Measurements from ENCODE around the gene MFSD6. TPM values are rescaled to one million over a fixed set of nuclear protein-coding genes. Genes with fewer than 3 reads are reported as not detected.
"Not testable (repeated sequence)": the region's sequence is repeated elsewhere in the genome, so short reads cannot be mapped to it uniquely, and the experiment has no call there.

The MFSD6 gene
- total RNA-seq, 1 donor from 2014 or later = 26.2 TPM

DNA sequence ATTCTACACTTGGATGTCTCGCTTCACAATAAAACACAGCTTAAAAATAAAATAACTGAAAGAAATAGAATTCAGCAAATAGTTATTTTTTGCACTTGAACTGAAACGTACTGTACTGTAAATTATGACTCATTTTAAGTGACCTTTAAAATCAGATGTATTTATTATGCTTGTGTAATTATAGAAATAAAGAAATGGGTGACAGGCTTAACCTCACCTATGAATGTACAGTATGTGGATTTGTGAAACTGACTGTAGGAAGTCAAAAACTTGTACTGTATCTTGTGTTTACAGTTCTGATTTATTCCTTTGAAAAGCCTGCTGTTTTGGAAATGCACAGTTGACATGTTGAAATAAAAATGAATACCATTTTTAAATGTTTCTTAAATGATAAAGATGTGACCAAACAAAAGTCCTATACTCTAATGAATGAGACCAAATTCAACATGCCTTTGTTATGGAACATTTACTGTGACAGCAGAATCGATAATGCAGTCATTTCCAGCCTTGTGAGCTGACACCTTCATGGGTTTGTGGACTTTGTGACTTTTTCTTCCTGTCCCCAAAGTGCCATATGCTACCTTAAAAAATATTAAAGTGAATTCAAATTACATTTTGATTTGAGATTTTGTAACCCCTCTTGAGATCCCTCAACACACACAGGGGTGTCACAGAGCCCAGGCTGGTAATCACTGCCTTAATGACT is 93.7 kb downstream of the MFSD6 start:
- no peak for DNase-seq

DNA sequence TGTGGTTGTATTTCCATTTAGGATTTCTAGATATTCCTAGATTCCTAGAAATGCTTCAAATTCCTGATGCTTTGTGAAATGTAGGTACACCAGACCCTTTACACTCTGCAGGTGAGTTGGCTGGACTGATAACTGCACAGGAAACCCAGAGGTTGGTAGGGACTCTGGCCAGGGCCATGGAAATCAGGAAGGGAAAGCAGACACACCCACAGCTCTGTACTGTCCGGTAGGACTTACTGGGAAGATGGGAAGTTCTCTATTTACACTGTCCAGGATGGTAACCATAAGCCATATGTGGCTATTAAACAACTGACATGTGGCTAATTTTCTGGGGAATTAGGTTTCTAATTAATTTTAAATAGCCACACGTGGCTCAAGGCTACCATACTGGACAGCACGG is 94.9 kb downstream of the MFSD6 start:
- DNase-seq = no peak

DNA sequence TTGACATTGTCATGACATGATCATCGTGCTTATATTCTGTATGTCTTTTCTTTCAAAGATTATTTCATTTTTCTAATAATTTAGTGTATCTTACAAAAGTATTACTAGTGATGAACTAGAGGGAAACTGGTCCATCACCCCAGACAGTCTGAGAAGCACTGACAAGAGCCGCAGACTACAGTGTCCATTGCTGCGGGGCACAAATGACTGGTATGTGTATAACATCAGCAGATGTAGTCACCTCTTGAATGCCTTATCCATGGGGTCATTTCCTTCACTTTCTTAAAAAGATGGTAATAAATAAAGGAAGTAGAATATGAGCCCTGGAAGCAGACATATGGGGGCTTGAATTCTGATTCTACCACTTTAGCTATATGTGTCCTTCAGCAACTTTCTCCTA is 96.8 kb downstream of the MFSD6 start:
- no peak for DNase-seq

DNA sequence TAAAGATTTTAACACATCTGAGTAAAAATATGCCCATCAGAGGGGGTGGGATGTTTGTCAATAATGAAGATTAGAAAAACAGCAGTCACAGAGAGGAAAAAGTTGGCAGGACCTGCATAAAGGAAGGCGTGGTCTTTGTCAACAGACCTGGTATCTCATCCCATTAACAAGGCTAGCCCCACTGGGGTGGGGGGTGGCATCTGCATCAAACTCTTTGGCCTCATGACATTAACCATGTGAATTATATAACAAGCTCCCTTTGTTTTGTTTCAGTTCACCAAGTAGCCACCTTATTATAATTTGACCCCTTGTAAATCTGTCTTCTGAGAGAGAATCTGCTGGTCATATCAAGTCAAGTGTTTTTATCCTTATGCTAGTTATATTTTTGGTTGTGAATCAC is 97.5 kb downstream of the MFSD6 start:
- no peak for DNase-seq

DNA sequence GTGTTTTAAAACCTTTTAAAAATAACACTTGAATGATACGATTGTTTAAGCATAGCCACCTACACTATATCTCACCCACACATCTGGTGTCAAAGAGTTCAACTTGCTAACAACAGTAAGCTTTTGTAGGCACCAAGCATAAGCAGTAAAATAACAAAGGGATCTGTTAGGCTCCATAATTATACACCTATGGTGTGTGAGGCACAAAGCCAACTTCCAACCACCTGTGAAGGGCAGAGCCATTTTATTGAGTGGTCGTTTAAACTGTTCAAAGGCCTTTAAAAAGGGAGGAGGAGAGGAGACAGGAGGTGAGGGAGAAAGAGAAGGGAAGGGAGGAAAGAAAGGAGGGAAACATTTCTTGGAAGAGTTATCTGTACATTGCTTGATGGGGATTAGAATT is 98.5 kb downstream of the MFSD6 start:
- DNase-seq = no peak

DNA sequence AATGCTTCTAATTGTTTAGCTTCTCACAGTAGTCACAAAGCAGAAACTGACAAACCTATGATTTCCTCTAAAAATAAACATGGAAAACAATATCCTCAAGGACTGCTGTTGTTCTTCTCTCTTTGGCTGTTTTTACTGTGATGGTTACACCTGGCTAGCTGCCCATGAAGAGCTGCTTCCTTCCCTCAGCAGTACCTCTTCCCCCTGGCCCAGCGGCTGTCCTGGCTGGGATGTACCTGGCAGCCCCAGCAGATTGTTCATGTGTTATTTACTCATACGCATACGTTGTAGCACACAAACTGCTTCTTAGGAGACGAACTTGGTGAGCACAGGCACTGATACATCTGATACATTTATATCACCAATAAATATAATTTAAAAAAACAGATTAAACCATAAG is 99.0 kb downstream of the MFSD6 start:
- no peak for DNase-seq

- not testable (repeated sequence) for DNase-seq
Observed at GRCh38 chr2:190509895-190510294, 101.7 kb downstream of the MFSD6 start.

- no peak for DNase-seq
Observed at GRCh38 chr2:190511104-190511503, 102.9 kb downstream of the MFSD6 start.

GRCh38 chr2:190512539-190513095 is 104.5 kb downstream of the MFSD6 start:
- no peak for DNase-seq

- no peak for DNase-seq
Observed at GRCh38 chr2:190513877-190514276, 105.7 kb downstream of the MFSD6 start.

- no peak for DNase-seq
Observed at GRCh38 chr2:190514676-190515075, 106.5 kb downstream of the MFSD6 start.

DNA sequence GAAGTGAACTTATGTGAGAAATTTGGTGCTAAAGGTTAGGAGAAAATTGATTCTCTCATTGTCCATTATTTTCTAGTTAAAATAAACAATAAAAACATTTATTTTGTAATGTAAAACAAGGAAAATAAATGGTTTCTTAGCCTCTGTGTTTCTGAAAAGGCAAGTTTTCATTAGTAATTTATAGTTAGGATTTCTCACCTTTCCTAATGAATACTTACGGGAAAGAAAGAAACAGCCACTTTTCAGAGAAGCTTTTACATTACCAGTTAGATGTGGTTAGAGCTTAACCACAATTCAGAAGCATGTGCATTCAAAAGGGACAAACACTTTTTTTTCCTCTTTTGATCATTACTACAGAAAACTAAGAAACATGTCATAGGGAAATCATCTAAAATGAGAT is 107.5 kb downstream of the MFSD6 start:
- no peak for DNase-seq

DNA sequence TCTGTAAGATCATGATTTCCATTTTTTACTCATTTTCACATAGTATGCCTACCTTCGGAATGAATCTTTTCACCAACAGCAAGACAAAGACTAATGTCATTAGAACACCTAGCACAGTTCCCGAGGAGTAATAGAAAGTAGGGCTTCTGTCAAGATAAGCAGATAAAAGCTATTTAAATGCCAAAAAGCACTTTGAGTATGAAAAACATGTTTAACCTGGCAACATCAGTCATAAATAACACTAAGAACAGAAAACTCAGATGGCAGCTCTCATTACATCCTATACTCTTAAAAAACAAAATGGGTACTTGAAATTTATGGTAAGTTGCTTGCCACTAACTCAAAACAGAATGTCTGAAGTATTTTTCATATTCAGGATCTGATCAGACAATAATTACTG is 109.3 kb downstream of the MFSD6 start:
- no peak for DNase-seq

GRCh38 chr2:190519975-190520767 is 112.0 kb downstream of the MFSD6 start:
- DNase-seq = no peak

DNA sequence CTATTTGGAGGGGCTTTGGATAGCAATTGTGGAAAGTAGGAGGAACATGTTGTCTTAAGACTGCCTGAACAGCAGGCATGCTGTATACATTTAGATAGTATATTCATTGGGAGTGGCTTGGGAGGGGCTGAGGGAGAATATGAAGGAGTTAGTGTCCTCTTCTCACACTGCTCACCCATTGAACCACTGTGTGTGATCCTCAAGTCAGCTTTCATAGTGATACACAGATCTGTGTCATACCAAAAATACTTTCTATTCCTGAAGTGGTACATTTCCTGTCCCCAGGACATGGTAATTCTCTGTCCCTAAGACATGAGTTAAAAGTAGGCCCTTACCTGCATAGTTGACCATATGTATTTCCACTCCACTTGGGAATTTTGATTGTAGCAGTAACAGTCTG is 116.8 kb downstream of the MFSD6 start:
- no peak for DNase-seq

- no peak for DNase-seq
Observed at GRCh38 chr2:190526105-190526750, 118.1 kb downstream of the MFSD6 start.

DNA sequence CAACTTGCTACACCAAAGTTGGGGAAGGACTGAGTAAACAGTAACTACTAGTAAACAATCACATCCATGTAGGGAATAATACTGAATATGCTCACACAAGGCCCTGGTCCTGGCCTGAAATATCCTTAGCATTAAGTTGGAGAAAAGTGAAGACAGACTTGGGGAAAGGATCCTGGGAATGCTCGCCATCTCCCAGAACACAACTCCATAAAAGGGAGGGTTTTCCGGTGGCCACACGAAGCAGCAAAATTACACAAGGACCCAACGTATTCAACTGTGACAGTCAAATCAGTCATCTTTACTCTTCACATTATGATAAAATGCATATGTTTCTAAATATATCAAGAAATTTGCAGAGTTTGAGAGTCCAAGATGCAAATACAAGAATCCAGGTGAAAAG is 119.1 kb downstream of the MFSD6 start:
- no peak for DNase-seq

- DNase-seq = no peak
Observed at GRCh38 chr2:190527918-190528317, 119.8 kb downstream of the MFSD6 start.

DNA sequence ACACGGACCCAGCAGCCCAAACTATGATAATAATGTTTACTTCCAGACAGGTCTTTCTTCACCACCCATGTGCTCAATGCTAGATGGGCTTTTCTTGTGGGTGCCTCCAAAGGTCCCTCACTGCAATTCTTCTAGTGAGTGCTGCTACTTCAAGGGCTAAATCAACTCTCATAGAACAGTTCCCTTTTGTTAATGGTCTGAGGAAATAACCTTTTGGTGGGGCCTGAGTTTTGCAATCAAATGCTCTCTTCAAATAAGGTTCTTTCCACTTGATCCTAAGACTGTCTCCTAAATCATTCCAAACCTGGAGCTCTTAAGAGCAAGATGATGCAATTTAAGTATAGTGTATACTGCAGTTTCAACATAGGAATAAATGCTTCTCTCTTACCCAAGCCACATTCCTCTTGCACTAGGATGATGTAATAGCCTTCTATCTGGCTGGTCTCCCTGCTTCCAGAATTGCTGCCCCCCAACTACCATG is 120.4 kb downstream of the MFSD6 start:
- no peak for DNase-seq

DNA sequence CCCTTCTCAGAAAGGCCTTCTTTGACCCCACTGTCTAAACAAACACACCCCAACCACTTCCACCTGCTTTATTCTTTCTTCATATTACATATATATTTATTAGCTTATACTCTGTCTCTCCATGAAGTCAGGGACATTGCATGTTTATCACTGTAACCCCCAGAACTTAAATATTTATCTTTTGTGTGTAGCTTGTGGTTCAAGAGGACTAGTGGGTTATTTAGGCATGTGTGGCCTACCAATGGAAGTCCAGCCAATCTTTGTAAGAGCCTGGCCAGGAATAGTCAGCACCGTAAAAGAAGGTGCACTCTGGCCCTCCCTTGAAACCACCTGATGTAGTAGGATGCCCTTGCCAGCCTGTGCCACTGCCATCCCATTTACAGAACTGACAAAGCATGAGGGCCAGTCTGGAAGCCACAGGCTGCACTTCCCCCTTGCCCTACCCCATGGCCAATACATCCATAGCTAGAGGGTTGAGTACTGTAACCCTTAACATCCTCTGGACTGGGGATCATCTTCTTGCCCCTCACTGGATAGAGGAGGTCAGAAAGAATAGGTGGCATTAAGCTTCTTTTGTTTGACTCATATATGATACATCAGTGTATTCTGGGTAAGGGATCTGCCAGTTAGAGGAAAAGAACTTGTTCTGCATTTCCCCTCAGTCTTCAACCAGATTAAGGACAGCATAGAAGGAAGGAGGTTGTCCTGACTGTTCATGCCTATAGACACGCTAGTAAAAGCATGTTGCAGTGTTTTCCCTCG is 121.5 kb downstream of the MFSD6 start:
- no peak for DNase-seq

GRCh38 chr2:190530248-190530900 is 122.2 kb downstream of the MFSD6 start:
- no peak for DNase-seq

GRCh38 chr2:190532581-190532980 is 124.4 kb downstream of the MFSD6 start:
- DNase-seq = no peak
